HepG2 (cell line): ENCODE measurements around the gene PLSCR4. TPM values are rescaled to one million over a fixed set of nuclear protein-coding genes. Genes with fewer than 3 reads are reported as not detected.

ENCODE experiments used
- CERS6 ChIP-seq: sonication (generic); formaldehyde crosslinking; IDR thresholded peaks from 2 replicates; pipeline ENCODE4 v1.5.0; 2020; ENCODE audit warnings: missing genetic modification reagents
- DNMT1 ChIP-seq: sonication (generic); formaldehyde crosslinking; IDR thresholded peaks from 2 replicates; pipeline ENCODE4 v1.5.1; 2020; ENCODE audit warnings: mild to moderate bottlenecking, missing genetic modification reagents
- KLF15 ChIP-seq: sonication (generic); formaldehyde crosslinking; IDR thresholded peaks from 2 replicates; pipeline ENCODE4 v1.8.1; 2023; ENCODE audit warnings: borderline replicate concordance, mild to moderate bottlenecking, inconsistent platforms, missing genetic modification reagents, mixed read lengths
- NPAS2 ChIP-seq: sonication (generic); formaldehyde crosslinking; IDR thresholded peaks from 2 replicates; pipeline ENCODE4 v1.8.0; 2022; ENCODE audit warnings: mild to moderate bottlenecking, missing genetic modification reagents, borderline replicate concordance
- PRDM15 ChIP-seq: sonication (generic); formaldehyde crosslinking; IDR thresholded peaks from 2 replicates; pipeline ENCODE4 v1.4.0; 2020; ENCODE audit warnings: missing genetic modification reagents
- REST ChIP-seq, 2 experiments: IDR thresholded peaks; 2 replicates each; pipeline ENCODE4 v1.6.1; 2011 to 2012; ENCODE audit warnings: low read length in 2 of 2, borderline replicate concordance in 1 of 2, low read depth in 1 of 2, mild to moderate bottlenecking in 1 of 2, moderate library complexity in 1 of 2
- THAP9 ChIP-seq: sonication (generic); formaldehyde crosslinking; IDR thresholded peaks from 2 replicates; pipeline ENCODE4; 2020; ENCODE audit warnings: missing genetic modification reagents, mild to moderate bottlenecking, borderline replicate concordance
- TIGD3 ChIP-seq: sonication (generic); formaldehyde crosslinking; IDR thresholded peaks from 2 replicates; pipeline ENCODE4 v1.5.1; 2020; ENCODE audit warnings: mild to moderate bottlenecking, missing genetic modification reagents, borderline replicate concordance
- XBP1 ChIP-seq: sonication (generic); formaldehyde crosslinking; IDR thresholded peaks from 2 replicates; pipeline ENCODE4 v1.5.0; 2020; ENCODE audit warnings: missing genetic modification reagents
- ZNF232 ChIP-seq: sonication (generic); formaldehyde crosslinking; IDR thresholded peaks from 2 replicates; pipeline ENCODE4 v1.4.0; 2020; ENCODE audit warnings: missing genetic modification reagents, borderline replicate concordance
- ZNF256 ChIP-seq: sonication (generic); formaldehyde crosslinking; conservative IDR thresholded peaks from 2 replicates; pipeline ENCODE4 v1.4.0; 2020; ENCODE audit warnings: missing genetic modification reagents
- ZNF674 ChIP-seq: sonication (generic); formaldehyde crosslinking; IDR thresholded peaks from 2 replicates; pipeline ENCODE4 v1.5.0; 2020; ENCODE audit warnings: low read depth, mild to moderate bottlenecking, missing genetic modification reagents
- polyA plus RNA-seq, 8 experiments: library from polyadenylated mRNA; depleted of rRNA in 3 of 8; stranded (reverse) in 7 of 8; unstranded in 1 of 8; fragments of >200 nt; fragmentation: Illumina TruSeq in 4 of 8; extraction: Trizol in 4 of 8; gene quantifications; 2 replicates each; pipeline versions ENCODE4 v1.2.1 to v1.2.3, GENCODE V29; 2011 to 2016; ENCODE audit warnings: low read depth in 4 of 8, missing spikeins in 1 of 8, mixed read lengths in 1 of 8; ENCODE audit not compliant: insufficient read depth in 1 of 8
- total RNA-seq, 5 experiments: library from RNA; depleted of rRNA; stranded (reverse); fragments of >200 nt; fragmentation: Illumina TruSeq; extraction: Trizol; gene quantifications; 2 replicates each; pipeline ENCODE4 v1.2.3, GENCODE V29; 2016; ENCODE audit warnings: low read depth in 1 of 5

Gene PLSCR4
- total and polyA plus RNA-seq, 2 of the 13 experiments (the other 11 are each of a cell fraction or from before 2014, with no cell fraction given), result 1.5 to 59.0 TPM

- no peak for TF ChIP-seq THAP9 (CRISPR knock-in tag)
- no peak for TF ChIP-seq ZNF674 (CRISPR knock-in tag)
- no peak for TF ChIP-seq NPAS2 (CRISPR knock-in tag)
- TF ChIP-seq ZNF232, result 0 out of 2 replicates have a peak, but pooled peaks have one; percentile 5
- TF ChIP-seq KLF15 (CRISPR knock-in tag), result no peak
- no peak for TF ChIP-seq REST (IDR thresholded peaks at IDR 0.05; ENCODE audit: borderline replicate concordance in 1 of 2, low read depth in 1 of 2, low read length in 2 of 2)
- no peak for TF ChIP-seq CERS6 (CRISPR knock-in tag)
- no peak for TF ChIP-seq DNMT1 (CRISPR knock-in tag)
- TF ChIP-seq XBP1, result no peak
- 0 out of 2 replicates have a peak, but pooled peaks have one; percentile 41 for TF ChIP-seq PRDM15 (CRISPR knock-in tag)
- TF ChIP-seq ZNF256 (CRISPR knock-in tag), result 0 out of 2 replicates have a peak, but pooled peaks have one; percentile 13
- TF ChIP-seq TIGD3 (CRISPR knock-in tag), result no peak
Measured at GRCh38 chr3:146161663-146162002, 89.3 kb downstream of the PLSCR4 start (continued).
